Measurements from ENCODE around the gene HIVEP3.

DNA sequence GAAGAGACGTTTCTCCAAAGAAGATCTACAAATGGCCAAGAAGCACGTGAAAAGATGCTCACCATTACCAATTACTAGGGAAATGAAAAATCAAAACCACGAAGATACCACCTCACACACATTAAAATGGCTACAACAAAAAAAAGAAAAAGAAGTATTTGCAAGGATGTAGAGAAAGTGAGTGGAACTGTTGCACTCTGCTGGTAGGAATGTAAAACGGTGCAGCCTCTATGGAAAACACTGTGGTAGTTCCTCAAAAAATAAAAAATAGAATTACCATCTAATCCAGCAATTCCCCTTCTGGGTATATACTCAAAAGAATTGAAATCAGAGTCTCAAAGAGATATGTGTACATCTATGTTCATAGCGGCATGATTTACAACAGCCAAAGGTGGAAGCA lies 318.8 kb downstream of the HIVEP3 start:
- TF ChIP-seq FOXM1 (IDR thresholded peaks at IDR 0.05; ENCODE audit: borderline replicate concordance, low read depth) (no peak), MAX (IDR thresholded peaks at IDR 0.05) (no peak), EP300 (IDR thresholded peaks at IDR 0.05; ENCODE audit: borderline replicate concordance) (no peak), REST (IDR thresholded peaks at IDR 0.05; ENCODE audit: low read depth) (no peak), TAF1 (IDR thresholded peaks at IDR 0.05; ENCODE audit: low read depth) (no peak), RAD21 (IDR thresholded peaks at IDR 0.05; ENCODE audit: low read depth) (peak; percentile 54; the same call in 1 of the 2 replicates), CEBPB (IDR thresholded peaks at IDR 0.05) (no peak)
